NOMO-1 treated with dmso at 0.1 percent for 144 hours (cell line): ENCODE measurements around the gene TCTN3.
"Not testable (repeated sequence)": the region's sequence is repeated elsewhere in the genome, so short reads cannot be mapped to it uniquely, and the experiment has no call there.

Experiments used
- DNase-seq: peaks from one replicate; lab custom pipeline; 2025; ENCODE audit not compliant: unreplicated experiment; lab: John Stamatoyannopoulos, UW

TCTN3 gene

DNA sequence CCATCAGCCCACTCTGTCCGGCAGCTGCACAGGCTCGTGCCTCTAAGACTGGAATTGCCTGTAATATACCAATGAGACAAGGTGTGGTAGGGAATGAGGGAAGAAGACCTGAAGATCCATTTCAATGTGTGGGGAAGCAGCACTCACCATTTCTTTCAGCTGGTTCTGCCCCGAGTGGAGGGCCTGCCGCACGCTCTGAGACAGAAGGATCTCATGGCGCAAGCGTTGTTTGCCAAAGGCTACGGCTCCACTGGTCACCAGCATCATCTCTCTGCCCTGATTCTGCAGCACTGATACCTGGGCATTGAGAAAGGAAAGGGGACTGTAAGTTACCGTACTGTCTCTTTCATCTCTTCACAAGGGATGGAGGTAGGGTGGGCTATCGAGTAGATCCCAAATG lies 56.6 kb downstream of the TCTN3 start:
- no peak for DNase-seq

DNA sequence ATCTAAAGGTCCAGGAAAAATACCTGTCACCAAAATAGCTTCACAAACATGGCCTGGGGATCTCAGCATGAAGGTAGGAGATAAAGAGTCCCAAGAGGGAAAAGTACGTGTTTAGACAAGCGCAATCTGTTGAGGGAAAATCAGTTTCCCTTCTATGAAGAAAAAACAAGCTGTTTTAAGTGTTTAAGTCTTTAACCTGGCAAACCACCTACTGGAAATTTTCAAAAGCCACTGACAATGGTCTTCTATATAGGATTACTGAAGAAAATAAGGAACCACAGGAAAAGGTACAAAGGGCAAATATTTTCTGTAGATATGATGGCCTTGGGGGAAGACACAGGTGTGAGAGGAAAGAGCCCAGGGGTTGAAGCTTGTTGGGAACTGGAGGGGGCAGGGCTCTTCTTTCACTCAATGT lies 58.4 kb downstream of the TCTN3 start:
- no peak for DNase-seq

DNA sequence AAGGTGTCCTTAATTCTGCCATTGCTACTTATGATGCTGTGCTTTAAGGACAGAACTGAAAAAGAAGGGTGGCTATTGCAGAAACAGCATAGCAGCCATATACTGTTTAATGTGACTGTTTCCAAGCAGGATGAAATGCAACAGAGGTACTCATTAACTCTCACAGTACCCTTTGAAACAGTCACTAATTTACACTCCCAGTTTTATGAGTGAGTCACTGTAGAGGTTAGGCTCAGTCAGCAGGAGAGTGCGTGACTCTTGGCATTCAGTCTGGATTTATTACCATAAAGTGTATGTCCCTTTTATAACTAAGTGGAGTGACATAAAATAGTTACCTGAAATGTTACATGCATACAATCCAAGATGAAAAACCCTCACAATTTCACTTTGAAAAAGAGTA lies 64.9 kb downstream of the TCTN3 start:
- no peak for DNase-seq

DNA sequence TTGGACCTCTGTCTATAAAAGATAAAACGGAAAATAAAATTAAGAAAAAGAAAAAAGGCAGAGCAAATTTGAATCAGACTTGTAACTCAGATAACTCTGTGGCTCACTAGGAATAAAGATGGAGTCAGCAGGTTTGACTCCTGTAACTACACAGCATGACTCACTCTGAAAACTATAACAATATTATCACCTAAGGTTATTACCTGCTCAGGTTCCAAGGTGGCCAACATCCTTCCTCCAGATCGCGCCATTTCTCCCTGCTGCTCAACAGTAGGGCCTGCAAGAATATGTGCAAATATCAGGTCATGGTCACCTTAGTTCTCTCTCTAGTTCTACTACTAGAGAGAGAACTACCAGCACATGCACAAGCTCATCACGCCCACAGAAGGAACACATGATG lies 67.2 kb downstream of the TCTN3 start:
- DNase-seq: no peak

DNA sequence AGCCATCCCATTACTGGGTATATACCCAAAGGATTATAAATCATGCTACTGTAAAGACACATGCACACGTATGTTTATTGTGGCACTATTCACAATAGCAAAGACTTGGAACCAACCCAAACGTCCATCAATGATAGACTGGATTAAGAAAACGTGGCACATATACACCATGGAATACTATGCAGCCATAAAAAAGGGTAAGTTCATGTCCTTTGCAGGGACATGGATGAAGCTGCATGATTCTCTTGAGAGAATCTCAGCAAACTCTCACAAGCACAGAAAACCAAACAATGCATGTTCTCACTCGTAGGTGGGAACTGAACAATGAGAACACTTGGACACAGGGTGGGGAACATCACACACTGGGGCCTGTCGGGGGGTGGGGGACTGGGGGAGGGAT lies 73.3 kb downstream of the TCTN3 start:
- not testable (repeated sequence) for DNase-seq

DNA sequence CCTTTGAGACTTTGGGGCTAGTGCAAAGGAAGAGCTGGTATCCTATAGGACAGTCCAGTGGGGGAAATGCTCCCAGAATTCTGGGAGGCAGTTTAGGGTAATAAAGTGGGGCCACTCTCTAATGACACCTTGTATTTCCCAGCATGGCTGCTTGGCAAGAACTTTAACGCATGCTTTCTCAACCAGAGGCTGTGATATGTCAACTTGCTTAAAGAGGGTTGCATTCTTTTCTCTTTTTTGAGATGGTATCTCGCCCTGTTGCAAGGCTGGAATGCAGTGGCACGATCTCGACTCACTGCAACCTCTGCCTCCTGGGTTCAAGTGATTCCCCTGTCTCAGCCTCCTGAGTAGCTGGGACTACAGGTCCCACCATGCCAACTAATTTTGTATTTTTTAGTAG lies 75.6 kb downstream of the TCTN3 start:
- DNase-seq: no peak

DNA sequence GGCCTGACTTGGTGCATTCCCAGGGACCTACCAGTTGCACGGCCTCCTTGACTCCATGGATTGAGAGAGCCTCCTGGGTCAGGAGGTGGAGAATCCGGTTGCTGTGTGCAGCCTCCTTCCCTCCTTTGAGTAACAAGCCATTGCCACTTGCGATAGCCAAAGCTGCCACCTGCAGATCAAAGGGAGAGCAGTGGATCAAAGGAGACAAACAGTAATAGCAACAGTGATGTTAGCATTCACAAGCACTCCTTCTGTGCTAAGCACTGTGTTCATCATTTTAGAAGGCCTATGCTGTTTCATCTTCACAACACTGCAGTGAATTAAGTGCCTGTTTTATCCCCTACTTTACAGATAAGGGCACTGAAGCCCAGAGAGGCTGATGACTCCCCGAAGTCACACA lies 77.3 kb downstream of the TCTN3 start:
- DNase-seq: no peak
